Measurements from ENCODE around the gene DEAF1. TPM values are rescaled to one million over a fixed set of nuclear protein-coding genes. Genes with fewer than 3 reads are reported as not detected.

The DEAF1 gene
- total RNA-seq, 1 donor from 2014 or later, result 62.7 TPM

GRCh38 chr11:612201-612960, 82.6 kb downstream of the DEAF1 start:
- peak; percentile 12 for DNase-seq (ENCODE audit: low read depth)

- DNase-seq (ENCODE audit: low read depth), result no peak
These were observed 83.7 kb downstream of the DEAF1 start for GRCh38 chr11:611001-611996.

GRCh38 chr11:610146-610801, 84.7 kb downstream of the DEAF1 start:
- no peak for DNase-seq (ENCODE audit: low read depth)

GRCh38 chr11:609341-609811, 85.6 kb downstream of the DEAF1 start:
- DNase-seq (ENCODE audit: low read depth), result no peak

GRCh38 chr11:608791-609251, 86.2 kb downstream of the DEAF1 start:
- DNase-seq (ENCODE audit: low read depth), result no peak

GRCh38 chr11:607971-608659, 86.9 kb downstream of the DEAF1 start:
- no peak for DNase-seq (ENCODE audit: low read depth)

- DNase-seq (ENCODE audit: low read depth), result no peak
These were observed 87.8 kb downstream of the DEAF1 start for GRCh38 chr11:607020-607780.

- peak; percentile 4 for DNase-seq (ENCODE audit: low read depth)
These were observed 88.8 kb downstream of the DEAF1 start for GRCh38 chr11:606245-606644.

GRCh38 chr11:605286-606129, 89.5 kb downstream of the DEAF1 start:
- no peak for DNase-seq (ENCODE audit: low read depth)

GRCh38 chr11:603154-603553, 91.9 kb downstream of the DEAF1 start:
- DNase-seq (ENCODE audit: low read depth), result no peak

GRCh38 chr11:601573-602245, 93.3 kb downstream of the DEAF1 start:
- DNase-seq (ENCODE audit: low read depth), result no peak

GRCh38 chr11:598005-598680, 96.9 kb downstream of the DEAF1 start:
- DNase-seq (ENCODE audit: low read depth), result no peak

- DNase-seq (ENCODE audit: low read depth), result no peak
These were observed 97.8 kb downstream of the DEAF1 start for GRCh38 chr11:597166-597725.

- no peak for DNase-seq (ENCODE audit: low read depth)
These were observed 98.6 kb downstream of the DEAF1 start for GRCh38 chr11:596374-596773.

- DNase-seq (ENCODE audit: low read depth), result no peak
These were observed 99.6 kb downstream of the DEAF1 start for GRCh38 chr11:595400-595799.

All from renal cortical epithelial cell (primary cell).